K562 (cell line): ENCODE data around the gene TYW1. TPM values are rescaled to one million over a fixed set of nuclear protein-coding genes. Genes with fewer than 3 reads are reported as not detected.

Source experiments
- ATAC-seq: fragments of 200-7000 bp; cut with Tn5 transposase; 3 replicates; pipeline ENCODE4 v1.9.1; 2020; ENCODE audit warnings: moderate library complexity
- BruUV-seq: library from RNA; stranded (reverse); fragments of 400-500 nt; replicated peaks from 2 replicates; lab custom pipeline; 2021; lab: Mats Ljungman, UMichigan
- CTCF ChIA-PET: fragments of 300-600 bp; formaldehyde crosslinking; extraction: SDS; loops from one replicate; lab custom pipeline; 2021; ENCODE audit warnings: low intra/inter-chr PET ratio; lab: Yijun Ruan, JAX
- POLR2A ChIA-PET: fragments of 300-600, 350-650 bp; sonication (Branson Sonifier 250); formaldehyde crosslinking; extraction: SDS; loops from one replicate; lab custom pipeline; 2021; ENCODE audit warnings: antibody characterized with exemption, inconsistent platforms; lab: Yijun Ruan, JAX
- DNase-seq, 4 experiments: peaks; one replicate each; pipeline versions ENCODE4 v3.0.0 to v3.0.0-alpha.2; 2011 to 2018; ENCODE audit warnings: low spot score in 3 of 4, mixed read lengths in 3 of 4; ENCODE audit errors: extremely low read depth in 1 of 4
- FAIRE-seq: peaks from 2 replicates; lab custom pipeline; 2011; peaks lifted over from hg19 to GRCh38; lab: Jason Lieb, UNC
- H2AFZ ChIP-seq: 2 replicates; pipeline ENCODE4 v1.6.0; 2011; ENCODE audit warnings: low read depth, low read length, control low read depth, inconsistent platforms
- H3K27ac ChIP-seq: fragments of 200-600 bp; 3 replicates; pipeline ENCODE4 v1.8.0; 2011; ENCODE audit warnings: low read depth, mild to moderate bottlenecking, control low read depth, inconsistent platforms, low read length, moderate library complexity, mixed read lengths; ENCODE audit errors: extremely low read depth
- H3K27me3 ChIP-seq, 2 experiments: fragments of 300-600 bp in 1 of 2; 2 replicates in 1 of 2; 3 replicates in 1 of 2; pipeline versions ENCODE4 v1.6.0 to v1.8.0; 2011; ENCODE audit warnings: inconsistent platforms in 2 of 2, low read length in 2 of 2, mild to moderate bottlenecking in 1 of 2, mixed read lengths in 1 of 2, moderate library complexity in 1 of 2; ENCODE audit not compliant: control insufficient read depth in 2 of 2, insufficient read depth in 2 of 2
- H3K36me3 ChIP-seq: fragments of 300-600 bp; 3 replicates; pipeline ENCODE4 v1.8.0; 2011; ENCODE audit warnings: mild to moderate bottlenecking, low read length, inconsistent platforms; ENCODE audit not compliant: control insufficient read depth, insufficient read depth
- H3K4me1 ChIP-seq, 2 experiments: fragments of 200-600 bp in 1 of 2; replicated peaks in 1 of 2; 2 replicates in 1 of 2; 3 replicates in 1 of 2; pipeline versions ENCODE4 v1.5.1 to v1.8.0; 2011; ENCODE audit warnings: inconsistent platforms in 2 of 2, low read length in 2 of 2, mild to moderate bottlenecking in 1 of 2, mixed read lengths in 1 of 2, moderate library complexity in 1 of 2; ENCODE audit not compliant: control insufficient read depth in 2 of 2, insufficient read depth in 2 of 2
- H3K4me2 ChIP-seq: 2 replicates; pipeline ENCODE4 v1.6.1; 2011; ENCODE audit warnings: low read length, control low read depth, inconsistent platforms, mixed read lengths; ENCODE audit not compliant: insufficient read depth
- H3K4me3 ChIP-seq: fragments of 200-600 bp; sonication (generic), shearing (Covaris generic); 2 replicates; pipeline ENCODE4 v1.5.1; 2016; ENCODE audit warnings: control low read depth, inconsistent platforms
- H3K79me2 ChIP-seq: fragments of 200-600 bp; 3 replicates; pipeline ENCODE4 v1.8.0; 2011; ENCODE audit warnings: low read length, inconsistent platforms; ENCODE audit not compliant: control insufficient read depth, insufficient read depth
- H3K9ac ChIP-seq, 2 experiments: 2 replicates each; pipeline versions ENCODE4 v1.6.0 to v1.6.1; 2011; ENCODE audit warnings: low read depth in 2 of 2, low read length in 2 of 2, control low read depth in 1 of 2, inconsistent platforms in 1 of 2, mild to moderate bottlenecking in 1 of 2, mixed read lengths in 1 of 2; ENCODE audit not compliant: insufficient read depth in 1 of 2
- H3K9me1 ChIP-seq: one replicate; pipeline ENCODE4 v1.6.0; 2011; ENCODE audit warnings: inconsistent platforms, mild to moderate bottlenecking, low read length, moderate library complexity; ENCODE audit not compliant: control insufficient read depth, insufficient read depth
- H3K9me3 ChIP-seq: replicated peaks from 2 replicates; pipeline ENCODE4 v1.5.1; 2011; ENCODE audit warnings: low read depth, low read length, inconsistent platforms; ENCODE audit not compliant: control insufficient read depth, insufficient read depth
- H4K20me1 ChIP-seq: replicated peaks from 2 replicates; pipeline ENCODE4 v1.6.1; 2011; ENCODE audit warnings: low read length, inconsistent platforms, mixed read lengths; ENCODE audit not compliant: control insufficient read depth, insufficient read depth
- CEBPB ChIP-seq: fragments of 450-650 bp; IDR thresholded peaks from 2 replicates; pipeline ENCODE4 v1.6.1; 2016; ENCODE audit warnings: missing genetic modification characterization, missing compliant biosample characterization
- IFI16 ChIP-seq: fragments of 250-450 bp; sonication (Bioruptor Pico); IDR thresholded peaks from 2 replicates; pipeline ENCODE4 v2.1.2; 2022; ENCODE audit warnings: mild to moderate bottlenecking, inconsistent platforms
- KDM5B ChIP-seq: fragments of 200-600 bp; sonication (generic); IDR thresholded peaks from 2 replicates; pipeline ENCODE4 v1.6.1; 2012; ENCODE audit warnings: low read depth, mild to moderate bottlenecking, moderate library complexity, low read length, control low read depth, inconsistent platforms; ENCODE audit not compliant: insufficient replicate concordance
- LARP7 ChIP-seq: fragments of 450-650 bp; IDR thresholded peaks from 2 replicates; pipeline ENCODE4 v1.6.1; 2016
- MED1 ChIP-seq: sonication (generic); formaldehyde crosslinking; IDR thresholded peaks from 2 replicates; pipeline ENCODE4 v1.8.1; 2023; ENCODE audit warnings: missing genetic modification reagents, borderline replicate concordance
- MEF2D ChIP-seq: conservative IDR thresholded peaks from 2 replicates; pipeline ENCODE4 v1.6.1; 2016; ENCODE audit warnings: low read depth, missing genetic modification characterization, missing compliant biosample characterization
- NCOA1 ChIP-seq: fragments of 450-650 bp; IDR thresholded peaks from 2 replicates; pipeline ENCODE4 v1.6.1; 2016; ENCODE audit warnings: low read depth
- RBM17 ChIP-seq: fragments of 200-400 bp; formaldehyde crosslinking; IDR thresholded peaks from 2 replicates; pipeline ENCODE4 v1.6.1; 2017; ENCODE audit warnings: low read depth, mild to moderate bottlenecking, low read length, borderline replicate concordance
- SMAD4 ChIP-seq: fragments of 250-450 bp; sonication (Bioruptor Pico); conservative IDR thresholded peaks from 2 replicates; pipeline ENCODE4 v1.8.0; 2021; ENCODE audit warnings: inconsistent platforms, mild to moderate bottlenecking, moderate library complexity
- ZNF384 ChIP-seq: IDR thresholded peaks from 2 replicates; pipeline ENCODE4 v1.6.1; 2012; ENCODE audit warnings: low read depth, low read length, improper control_type of control experiment
- ZNF57 ChIP-seq: fragments of 450-650 bp; formaldehyde crosslinking; IDR thresholded peaks from 2 replicates; pipeline ENCODE4 v1.4.0; 2020; ENCODE audit warnings: mild to moderate bottlenecking, moderate library complexity
- WGBS: fragments of 100-300 bp; shearing (Covaris generic); methylation state at CpG from one replicate; pipeline ENCODE4 v1.1.6; 2016; ENCODE audit warnings: low coverage, mixed read lengths; ENCODE audit not compliant: insufficient coverage; ENCODE audit errors: missing lambda C conversion rate; 5-methylcytosine and 5-hydroxymethylcytosine counted together
- in situ Hi-C: fragments of 300-500 bp; cut with MboI; formaldehyde crosslinking; loops from 4 replicates; pipeline ENCODE4 v1.15.0; 2018; ENCODE audit warnings: inconsistent platforms, mixed read lengths
- intact Hi-C: fragments of 100-400 bp; cut with micrococcal nuclease; formaldehyde crosslinking; loops from 2 replicates; pipeline ENCODE4 v1.14.2; 2022
- polyA plus RNA-seq, 8 experiments: library from polyadenylated mRNA; depleted of rRNA in 4 of 8; stranded (reverse) in 5 of 8; unstranded in 3 of 8; fragments of >200 nt; fragmentation: Nextera tagmentation in 2 of 8; fragmentation: Illumina TruSeq in 1 of 8; extraction: Ambion mirVana in 2 of 8; extraction: Trizol in 1 of 8; gene quantifications; 2 replicates each; pipeline versions ENCODE4 v1.2.1 to v1.2.3, GENCODE V29; 2011 to 2014; ENCODE audit warnings: inconsistent platforms in 1 of 8, missing spikeins in 1 of 8
- total RNA-seq, 7 experiments: library from RNA; depleted of rRNA in 6 of 7; stranded (reverse); fragments of >200 nt in 6 of 7; fragmentation: Illumina TruSeq in 2 of 7; extraction: Trizol in 2 of 7; gene quantifications; 2 replicates each; pipeline versions ENCODE4 v1.2.1 to v1.2.3, GENCODE V29; 2011 to 2021; ENCODE audit warnings: low replicate concordance in 1 of 7
- TF ChIP-seq, protein P1 (sequence below): fragments of 150-350 bp; IDR thresholded peaks from 2 replicates; pipeline ENCODE4 v1.6.1; 2014; ENCODE audit warnings: low read depth, mild to moderate bottlenecking, low read length, borderline replicate concordance
- TF ChIP-seq, protein P2 (sequence below): fragments of 450-650 bp; formaldehyde crosslinking; IDR thresholded peaks from 2 replicates; pipeline ENCODE4 v1.4.0; 2020; ENCODE audit warnings: mild to moderate bottlenecking, moderate library complexity

TYW1 gene
- total and polyA plus RNA-seq, 9 of the 15 experiments (the other 6 are each of a cell fraction or from before 2014, with no cell fraction given), result 17.4 to 32.0 (median 26.2) TPM

DNA sequence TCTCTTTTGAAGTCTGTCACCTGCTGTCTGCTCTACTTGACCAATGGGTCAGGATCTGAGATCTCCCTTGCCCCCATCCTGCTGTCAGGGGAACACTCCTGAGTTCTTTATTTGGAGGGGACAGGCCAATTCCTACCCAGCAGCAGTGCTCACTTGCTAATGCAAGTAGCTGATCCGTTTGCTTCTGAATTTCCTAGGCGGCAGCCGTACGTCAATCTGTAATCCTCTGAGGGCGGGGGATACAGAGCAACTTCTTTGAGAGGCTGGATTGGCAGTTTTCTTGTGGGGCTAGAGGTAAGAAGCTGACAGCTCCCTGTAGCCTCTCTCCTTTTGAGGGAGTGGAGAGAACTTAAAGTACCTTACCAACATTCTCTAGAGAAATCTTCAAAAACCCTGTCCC, 36.6 kb downstream of the TYW1 start:
- Histone ChIP-seq H3K36me3 (peaks cover 21% of the 10 kb centered on the region; the same call in 2 of the 3 replicates), H3K27me3 (no peaks in the 10 kb centered on the region), H3K27ac (no peak overlapping the region), H4K20me1 (no peaks in the 10 kb centered on the region), H3K9me1 (no peaks in the 10 kb centered on the region), H3K4me1 (no peaks in the 10 kb centered on the region), H3K9ac (no peak overlapping the region), H3K79me2 (no peaks in the 10 kb centered on the region), H2AFZ (no peak overlapping the region), H3K4me3 (no peak overlapping the region), H3K9me3 (no peaks in the 10 kb centered on the region), H3K4me2 (no peak overlapping the region)
- 88% methylated on average over 5 of the region's 5 CpGs for WGBS
- in situ Hi-C loops (no loop called here), intact Hi-C loops (no loop called here)
- ATAC-seq (no peak), DNase-seq (no peak), FAIRE-seq (no peak)
- ChIA-PET POLR2A (interaction anchor here (0.6 kb wide), 1 partner anchor 189 kb away, joined by 3 read pairs; no protein-coding TSS in a partner anchor), CTCF (no interaction called here)
- TF ChIP-seq, protein P1, sequence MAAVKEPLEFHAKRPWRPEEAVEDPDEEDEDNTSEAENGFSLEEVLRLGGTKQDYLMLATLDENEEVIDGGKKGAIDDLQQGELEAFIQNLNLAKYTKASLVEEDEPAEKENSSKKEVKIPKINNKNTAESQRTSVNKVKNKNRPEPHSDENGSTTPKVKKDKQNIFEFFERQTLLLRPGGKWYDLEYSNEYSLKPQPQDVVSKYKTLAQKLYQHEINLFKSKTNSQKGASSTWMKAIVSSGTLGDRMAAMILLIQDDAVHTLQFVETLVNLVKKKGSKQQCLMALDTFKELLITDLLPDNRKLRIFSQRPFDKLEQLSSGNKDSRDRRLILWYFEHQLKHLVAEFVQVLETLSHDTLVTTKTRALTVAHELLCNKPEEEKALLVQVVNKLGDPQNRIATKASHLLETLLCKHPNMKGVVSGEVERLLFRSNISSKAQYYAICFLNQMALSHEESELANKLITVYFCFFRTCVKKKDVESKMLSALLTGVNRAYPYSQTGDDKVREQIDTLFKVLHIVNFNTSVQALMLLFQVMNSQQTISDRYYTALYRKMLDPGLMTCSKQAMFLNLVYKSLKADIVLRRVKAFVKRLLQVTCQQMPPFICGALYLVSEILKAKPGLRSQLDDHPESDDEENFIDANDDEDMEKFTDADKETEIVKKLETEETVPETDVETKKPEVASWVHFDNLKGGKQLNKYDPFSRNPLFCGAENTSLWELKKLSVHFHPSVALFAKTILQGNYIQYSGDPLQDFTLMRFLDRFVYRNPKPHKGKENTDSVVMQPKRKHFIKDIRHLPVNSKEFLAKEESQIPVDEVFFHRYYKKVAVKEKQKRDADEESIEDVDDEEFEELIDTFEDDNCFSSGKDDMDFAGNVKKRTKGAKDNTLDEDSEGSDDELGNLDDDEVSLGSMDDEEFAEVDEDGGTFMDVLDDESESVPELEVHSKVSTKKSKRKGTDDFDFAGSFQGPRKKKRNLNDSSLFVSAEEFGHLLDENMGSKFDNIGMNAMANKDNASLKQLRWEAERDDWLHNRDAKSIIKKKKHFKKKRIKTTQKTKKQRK, result no peak
- TF ChIP-seq, protein P2, sequence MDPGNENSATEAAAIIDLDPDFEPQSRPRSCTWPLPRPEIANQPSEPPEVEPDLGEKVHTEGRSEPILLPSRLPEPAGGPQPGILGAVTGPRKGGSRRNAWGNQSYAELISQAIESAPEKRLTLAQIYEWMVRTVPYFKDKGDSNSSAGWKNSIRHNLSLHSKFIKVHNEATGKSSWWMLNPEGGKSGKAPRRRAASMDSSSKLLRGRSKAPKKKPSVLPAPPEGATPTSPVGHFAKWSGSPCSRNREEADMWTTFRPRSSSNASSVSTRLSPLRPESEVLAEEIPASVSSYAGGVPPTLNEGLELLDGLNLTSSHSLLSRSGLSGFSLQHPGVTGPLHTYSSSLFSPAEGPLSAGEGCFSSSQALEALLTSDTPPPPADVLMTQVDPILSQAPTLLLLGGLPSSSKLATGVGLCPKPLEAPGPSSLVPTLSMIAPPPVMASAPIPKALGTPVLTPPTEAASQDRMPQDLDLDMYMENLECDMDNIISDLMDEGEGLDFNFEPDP (CRISPR knock-in tag), result no peak
- TF ChIP-seq RBM17, result no peak
- no peak for TF ChIP-seq ZNF384
- TF ChIP-seq ZNF57 (CRISPR knock-in tag), result no peak
- TF ChIP-seq NCOA1, result no peak
- TF ChIP-seq CEBPB (tag), result no peak
- no peak for TF ChIP-seq MED1 (CRISPR knock-in tag)
- no peak for TF ChIP-seq IFI16 (CRISPR knock-in tag)
- TF ChIP-seq KDM5B, result no peak
- no peak for TF ChIP-seq SMAD4 (CRISPR knock-in tag)
- no peak for TF ChIP-seq MEF2D
- no peak for TF ChIP-seq LARP7
- no TSS peak for BruUV-seq
